Dendritic cell treated with granulocyte-macrophage colony-stimulating factor and Interleukin-4, amounts not matched to agents 40 ng/mL and 50 ng/mL, for 4 days (primary cell): ENCODE data around the gene PHLDA3.

ENCODE experiments used
- H3K27ac Mint-ChIP-seq: one replicate; pipeline ENCODE4 v1.8.0; 2022; ENCODE audit warnings: mild to moderate bottlenecking, mixed read lengths
- H3K27me3 Mint-ChIP-seq: one replicate; pipeline ENCODE4 v1.8.0; 2022; ENCODE audit warnings: mild to moderate bottlenecking, mixed read lengths
- H3K36me3 Mint-ChIP-seq: one replicate; pipeline ENCODE4 v1.8.0; 2022; ENCODE audit warnings: low read depth, mixed read lengths
- H3K4me1 Mint-ChIP-seq: one replicate; pipeline ENCODE4 v1.8.0; 2022; ENCODE audit warnings: low read depth, mixed read lengths
- H3K4me3 Mint-ChIP-seq: one replicate; pipeline ENCODE4 v1.8.0; 2022; ENCODE audit warnings: mild to moderate bottlenecking, moderate library complexity, mixed read lengths
- H3K9me3 Mint-ChIP-seq: one replicate; pipeline ENCODE4 v1.8.0; 2022; ENCODE audit warnings: mixed read lengths
- intact Hi-C: fragments of 100-400 bp; cut with micrococcal nuclease; formaldehyde crosslinking; loops from one replicate; pipeline ENCODE4 v1.15.0; 2022

The PHLDA3 gene

DNA sequence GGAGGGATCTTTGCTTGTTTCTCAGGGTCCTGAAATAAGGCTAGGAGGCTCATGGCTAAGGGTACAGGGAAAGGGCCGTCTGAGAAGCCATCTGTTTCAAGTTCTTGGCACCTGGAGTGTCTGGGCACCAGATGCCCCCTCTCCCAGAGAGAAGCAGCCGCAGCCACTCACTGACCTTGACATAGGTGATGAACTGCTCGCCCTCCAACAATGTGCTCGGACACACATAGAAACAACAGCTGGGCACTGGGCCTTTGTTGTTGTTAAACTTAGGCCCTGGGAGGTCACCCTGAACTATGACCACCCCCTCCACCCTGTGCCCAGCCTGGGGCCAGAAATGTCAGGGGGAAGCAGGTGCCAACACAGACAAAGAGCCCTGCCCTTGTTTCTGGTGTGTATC lies 38.2 kb downstream of the PHLDA3 start:
- intact Hi-C loops: no loop called here
- H3K27ac Mint-ChIP-seq: peak overlapping the region; percentile 7

DNA sequence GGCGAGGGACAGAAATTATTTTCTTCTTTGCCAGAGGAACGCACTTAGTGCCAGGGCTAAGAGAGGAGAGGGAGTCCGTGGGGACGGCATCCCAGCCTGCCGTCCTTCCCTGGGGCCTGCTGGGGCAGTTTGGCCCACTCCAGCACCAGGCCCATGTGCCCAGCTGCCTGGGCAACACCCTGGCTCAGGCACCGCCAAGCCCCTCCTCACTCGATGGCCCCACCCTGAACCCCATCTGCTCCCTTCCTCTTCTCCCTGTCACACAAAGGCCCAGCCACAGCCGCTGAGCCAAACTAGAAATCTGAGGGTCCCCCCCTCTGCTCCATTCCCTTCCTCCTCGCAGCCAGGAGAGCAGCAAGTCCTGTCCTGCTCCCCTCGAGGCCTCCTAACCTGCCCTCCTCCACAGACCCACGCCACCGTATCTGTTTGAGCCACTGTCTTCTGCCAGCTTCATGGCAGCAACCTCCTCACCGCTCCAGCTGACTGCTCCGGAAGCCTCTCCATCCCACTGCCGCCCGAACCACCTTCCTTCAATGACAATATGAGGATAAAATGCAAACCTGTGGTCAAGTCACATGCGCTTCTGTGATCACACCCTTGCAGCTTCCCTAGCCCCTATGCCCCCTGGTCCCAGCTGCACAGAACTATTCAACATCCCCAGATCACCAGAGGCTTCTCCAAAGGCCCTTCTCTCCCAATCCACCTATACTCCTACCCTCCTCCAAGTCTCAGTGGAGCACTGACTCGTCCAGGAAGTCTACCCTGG lies 39.1 kb downstream of the PHLDA3 start:
- intact Hi-C loops: no loop called here
- Mint-ChIP-seq H3K9me3 (no peaks in the 10 kb centered on the region), H3K4me3 (no peak overlapping the region), H3K27me3 (peaks cover 8% of the 10 kb centered on the region), H3K27ac (peak overlapping the region; percentile 3), H3K36me3 (no peaks in the 10 kb centered on the region), H3K4me1 (peaks cover 19% of the 10 kb centered on the region)

More for the DNA sequence above, 38.2 kb downstream of the PHLDA3 start:
- no peak overlapping the region for H3K4me3 Mint-ChIP-seq
- no peaks in the 10 kb centered on the region for H3K9me3 Mint-ChIP-seq
- peaks cover 8% of the 10 kb centered on the region for H3K27me3 Mint-ChIP-seq
- peaks cover 23% of the 10 kb centered on the region for H3K4me1 Mint-ChIP-seq
- H3K36me3 Mint-ChIP-seq: no peaks in the 10 kb centered on the region

DNA sequence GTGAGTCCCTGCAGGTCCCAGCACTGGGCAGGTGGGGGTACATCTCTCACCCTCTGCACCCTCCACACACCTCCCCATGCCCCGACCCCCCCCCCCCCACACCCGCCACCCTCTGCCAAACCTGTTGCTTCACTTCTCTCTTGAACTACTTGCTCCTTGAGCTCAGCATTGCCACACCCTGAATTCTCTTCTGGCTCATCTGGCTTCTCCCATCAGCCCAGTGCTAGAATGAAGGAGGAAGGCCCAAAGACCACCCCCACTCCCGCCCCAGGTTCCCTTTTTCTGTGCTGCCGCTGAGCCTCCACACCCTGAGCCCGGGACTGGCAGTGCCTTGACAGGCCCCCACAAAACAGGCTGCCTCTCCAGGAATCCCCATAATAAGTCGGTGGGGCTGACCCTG lies 41.0 kb downstream of the PHLDA3 start:
- Mint-ChIP-seq H3K4me1 (peaks cover 19% of the 10 kb centered on the region), H3K36me3 (no peaks in the 10 kb centered on the region), H3K27me3 (peaks cover 8% of the 10 kb centered on the region), H3K4me3 (no peak overlapping the region), H3K9me3 (no peaks in the 10 kb centered on the region), H3K27ac (peak overlapping the region; percentile 16)
- intact Hi-C loops: no loop called here

DNA sequence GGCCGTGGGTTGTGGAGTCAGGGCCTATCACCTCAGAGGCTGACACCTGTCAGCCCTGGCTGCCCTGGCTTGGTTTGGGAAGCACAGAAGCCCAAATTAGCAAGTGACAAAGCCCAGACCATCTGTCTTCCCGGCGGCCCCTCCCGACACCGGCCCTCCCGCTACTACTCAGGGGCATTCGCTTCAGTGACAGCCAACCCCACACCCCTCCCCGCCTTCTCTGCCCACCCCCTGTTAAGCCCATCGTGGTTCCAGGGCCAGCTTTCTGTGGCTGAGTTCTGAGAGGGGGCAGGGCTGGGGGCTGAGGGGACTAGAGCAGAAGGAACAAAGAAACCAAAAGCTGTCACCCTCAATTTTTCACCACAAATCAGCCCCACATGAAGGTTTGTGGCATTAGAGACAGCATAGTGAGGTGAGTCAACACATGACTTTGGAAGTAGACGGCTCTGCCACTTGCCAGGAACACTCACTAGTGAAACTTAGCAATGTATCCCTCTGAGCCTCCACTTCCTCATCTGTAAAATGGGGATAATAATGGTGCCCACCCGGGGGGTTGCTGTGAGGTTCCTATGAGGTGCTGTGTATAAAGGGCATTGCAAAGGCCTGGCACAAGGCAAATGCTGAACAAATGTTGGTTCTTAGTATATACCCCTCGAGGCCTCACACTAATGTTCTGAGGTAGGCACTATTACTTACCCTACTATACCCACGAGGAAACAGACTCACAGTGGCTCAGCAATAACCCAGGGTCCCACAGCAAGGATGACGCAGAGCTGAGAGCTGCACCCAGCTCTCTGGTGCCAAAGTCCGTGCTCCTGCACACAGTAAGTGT lies 42.3 kb downstream of the PHLDA3 start:
- H3K9me3 Mint-ChIP-seq: no peaks in the 10 kb centered on the region

DNA sequence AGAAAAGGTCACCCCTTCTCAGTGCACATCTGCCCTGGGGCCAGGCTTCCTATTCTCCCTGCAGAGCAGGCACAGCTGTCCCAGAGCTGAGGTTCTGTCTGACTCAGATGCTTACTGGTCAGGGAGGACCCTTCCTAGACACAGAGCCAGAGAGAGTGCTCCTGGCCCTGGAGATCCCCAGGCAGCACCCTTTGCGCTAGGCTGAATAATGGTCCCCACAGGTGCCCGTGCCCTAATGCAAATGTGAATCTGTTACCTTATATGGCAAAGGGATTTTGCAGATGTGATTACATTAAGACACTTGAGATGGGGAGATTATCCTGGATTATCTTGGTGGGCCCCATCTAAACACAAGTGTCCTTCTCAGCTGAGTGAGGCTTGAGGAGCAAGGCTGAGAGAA lies 44.8 kb downstream of the PHLDA3 start:
- Mint-ChIP-seq H3K36me3 (no peaks in the 10 kb centered on the region), H3K4me1 (peaks cover 12% of the 10 kb centered on the region), H3K4me3 (no peak overlapping the region), H3K27me3 (peaks cover 6% of the 10 kb centered on the region), H3K27ac (no peak overlapping the region), H3K9me3 (no peaks in the 10 kb centered on the region)
- intact Hi-C loops: no loop called here

More for the DNA sequence above, 42.3 kb downstream of the PHLDA3 start:
- Mint-ChIP-seq H3K27ac (no peak overlapping the region), H3K27me3 (peaks cover 5% of the 10 kb centered on the region), H3K4me3 (no peak overlapping the region), H3K36me3 (no peaks in the 10 kb centered on the region), H3K4me1 (peaks cover 19% of the 10 kb centered on the region)
- intact Hi-C loops: no loop called here

DNA sequence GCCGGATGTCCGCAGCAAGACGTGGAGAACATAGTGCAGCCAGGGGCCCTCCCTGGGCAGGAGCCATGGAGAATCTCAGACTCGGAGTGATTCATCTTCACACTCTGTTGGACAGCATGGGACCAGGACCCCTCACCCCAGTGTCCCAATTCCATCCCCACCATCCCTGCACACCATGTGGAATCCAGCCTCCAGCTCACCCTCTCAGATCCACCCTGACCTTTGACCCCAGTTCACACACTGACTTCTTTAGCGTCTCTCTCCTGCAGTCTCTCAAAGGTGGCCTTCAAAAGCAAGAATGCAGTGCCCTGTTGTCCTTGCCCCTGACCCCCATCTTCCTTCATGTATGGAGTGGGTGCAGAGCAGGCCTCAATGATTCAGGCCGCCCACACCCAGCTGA lies 45.3 kb downstream of the PHLDA3 start:
- Mint-ChIP-seq H3K27ac (no peak overlapping the region), H3K9me3 (no peaks in the 10 kb centered on the region), H3K27me3 (peaks cover 8% of the 10 kb centered on the region), H3K4me3 (no peak overlapping the region), H3K4me1 (peaks cover 12% of the 10 kb centered on the region), H3K36me3 (no peaks in the 10 kb centered on the region)
- intact Hi-C loops: no loop called here

DNA sequence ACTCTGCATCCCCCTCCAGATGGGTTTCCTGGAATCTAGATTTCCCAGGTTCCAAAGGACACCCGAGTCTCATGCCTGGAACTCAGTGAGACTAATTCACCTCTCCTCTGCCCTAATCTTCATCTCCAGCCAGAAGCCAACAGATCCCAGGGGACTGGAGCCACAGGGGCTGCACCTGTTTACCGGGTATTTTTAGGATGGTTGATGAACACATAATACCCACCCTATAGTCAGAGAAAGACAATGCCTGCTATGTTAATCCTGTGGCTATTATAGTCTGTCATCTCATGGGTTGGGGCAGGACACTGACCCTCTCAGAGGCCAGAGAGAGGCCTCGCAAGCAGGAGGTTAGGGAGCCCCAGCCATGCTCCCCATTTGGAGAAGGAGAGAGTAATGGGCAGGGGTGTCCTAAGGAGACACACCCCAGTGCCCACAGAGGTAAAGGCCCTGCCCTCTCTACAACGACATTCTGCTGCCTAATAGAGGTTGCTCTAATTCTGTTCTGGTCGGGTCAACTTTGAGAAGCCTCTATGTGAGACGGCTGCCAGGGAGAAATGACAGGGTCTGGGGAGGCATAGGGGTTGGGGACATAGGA lies 46.5 kb downstream of the PHLDA3 start:
- H3K4me1 Mint-ChIP-seq: peaks cover 2% of the 10 kb centered on the region
- no peak overlapping the region for H3K27ac Mint-ChIP-seq
- no peaks in the 10 kb centered on the region for H3K9me3 Mint-ChIP-seq
- no peaks in the 10 kb centered on the region for H3K36me3 Mint-ChIP-seq
- intact Hi-C loops: no loop called here
- H3K27me3 Mint-ChIP-seq: peaks cover 8% of the 10 kb centered on the region
- no peak overlapping the region for H3K4me3 Mint-ChIP-seq

DNA sequence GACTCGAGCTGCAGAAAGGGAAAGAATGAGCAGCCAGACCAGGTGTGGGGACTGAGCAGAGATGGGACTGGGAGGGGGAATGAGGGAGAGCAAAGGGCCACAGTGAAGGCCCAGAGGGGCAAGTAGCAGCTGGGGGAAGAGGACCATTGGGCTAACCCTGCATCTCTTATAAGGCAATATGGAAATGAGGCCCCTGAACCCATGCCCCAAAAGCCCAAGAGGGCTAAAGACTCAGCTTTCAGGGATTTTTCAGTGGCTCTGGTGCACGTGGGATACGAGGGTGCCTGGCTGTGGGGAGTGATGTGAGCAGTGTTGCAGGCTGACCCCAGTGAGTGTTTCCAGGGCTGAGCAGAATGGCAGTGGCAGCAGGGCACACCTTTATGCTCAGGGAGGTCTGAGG lies 47.0 kb downstream of the PHLDA3 start:
- peaks cover 8% of the 10 kb centered on the region for H3K27me3 Mint-ChIP-seq
- intact Hi-C loops: no loop called here
- no peak overlapping the region for H3K27ac Mint-ChIP-seq
- no peaks in the 10 kb centered on the region for H3K4me1 Mint-ChIP-seq
- no peaks in the 10 kb centered on the region for H3K36me3 Mint-ChIP-seq
- no peak overlapping the region for H3K4me3 Mint-ChIP-seq
- H3K9me3 Mint-ChIP-seq: no peaks in the 10 kb centered on the region

DNA sequence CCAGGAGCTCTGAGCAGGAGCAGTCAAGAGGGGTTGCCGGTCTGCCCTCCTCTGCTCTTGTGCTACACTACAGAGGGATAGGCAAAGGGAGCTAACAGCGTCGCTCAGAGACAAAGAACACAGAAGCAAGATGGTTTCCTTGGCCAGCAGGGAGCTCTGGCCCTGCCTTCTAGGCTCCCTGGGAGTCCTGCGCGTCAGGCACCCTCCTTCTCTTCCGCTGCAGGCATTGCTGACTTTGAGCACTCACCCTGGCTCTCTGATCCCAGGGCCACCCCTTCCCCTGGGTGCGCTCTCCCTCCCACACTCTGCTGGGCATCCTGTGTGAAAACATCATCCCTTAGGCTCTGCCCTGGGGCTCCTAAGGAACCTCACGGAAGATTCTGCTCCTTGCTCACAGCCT lies 47.9 kb downstream of the PHLDA3 start:
- Mint-ChIP-seq H3K27me3 (peaks cover 6% of the 10 kb centered on the region), H3K9me3 (no peaks in the 10 kb centered on the region), H3K36me3 (no peaks in the 10 kb centered on the region), H3K4me3 (no peak overlapping the region), H3K4me1 (no peaks in the 10 kb centered on the region), H3K27ac (no peak overlapping the region)
- intact Hi-C loops: no loop called here

DNA sequence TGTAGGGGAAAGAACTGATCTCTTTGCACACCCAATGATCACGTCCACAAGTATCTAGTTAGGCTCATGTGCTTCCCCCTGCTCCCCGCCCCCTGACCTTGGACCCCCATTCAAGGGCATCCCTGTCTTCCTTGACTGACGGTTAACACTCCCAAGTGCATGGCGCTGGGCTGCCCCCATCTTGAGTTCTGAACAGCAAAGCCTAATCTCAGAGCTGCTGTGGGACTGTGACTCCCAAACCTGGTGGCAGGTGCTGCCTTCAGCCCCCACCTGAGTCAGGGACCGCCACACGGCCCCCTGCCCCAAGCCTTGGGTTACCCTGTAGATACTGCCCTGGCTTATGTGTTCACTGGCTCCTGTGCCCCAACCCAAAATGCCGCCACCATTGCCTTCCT lies 48.4 kb downstream of the PHLDA3 start:
- Mint-ChIP-seq H3K4me1 (no peaks in the 10 kb centered on the region), H3K4me3 (no peak overlapping the region), H3K9me3 (no peaks in the 10 kb centered on the region), H3K27me3 (peaks cover 5% of the 10 kb centered on the region), H3K27ac (no peak overlapping the region), H3K36me3 (no peaks in the 10 kb centered on the region)
- intact Hi-C loops: no loop called here

DNA sequence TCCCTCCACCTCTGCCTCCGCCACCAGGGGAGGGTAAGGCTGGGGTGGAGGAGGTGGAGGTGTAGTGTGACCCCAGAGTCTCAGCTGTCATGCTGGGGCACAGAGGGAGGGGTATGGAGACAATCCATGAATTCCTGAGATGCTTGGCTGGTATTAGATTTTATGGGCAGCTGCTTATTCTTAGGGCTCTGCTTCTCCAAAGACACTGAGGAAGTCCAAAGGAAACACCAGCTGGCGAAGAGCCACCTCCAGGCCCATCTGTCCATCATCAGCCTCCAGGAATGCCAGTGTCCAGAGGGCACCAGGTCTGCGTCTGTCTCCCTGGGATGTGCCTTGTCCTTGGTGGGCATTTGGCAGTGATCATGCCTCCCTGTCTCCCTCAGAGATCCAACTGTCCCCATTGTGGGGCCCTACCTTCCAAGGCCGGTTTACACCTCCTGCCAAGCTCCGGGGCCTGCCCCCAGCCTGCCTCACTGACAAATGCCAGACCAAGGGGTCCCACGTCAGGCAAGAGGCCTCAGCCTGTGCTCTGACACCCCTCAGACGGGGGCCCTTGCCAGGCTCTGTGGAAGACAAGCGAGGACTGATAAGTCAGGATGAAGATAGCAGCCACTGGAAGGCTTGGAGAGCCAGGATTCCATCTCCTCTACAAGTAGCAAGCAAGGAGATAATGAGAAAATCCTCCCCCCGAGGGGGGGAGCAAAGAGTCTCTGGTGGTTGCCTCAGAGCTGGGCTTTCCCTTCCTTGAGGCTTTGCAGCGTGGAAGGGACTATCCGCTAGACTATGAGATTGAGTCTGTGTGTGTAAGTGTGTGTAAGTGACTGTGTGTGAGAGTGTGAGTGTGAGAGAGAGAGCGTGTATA lies 49.0 kb downstream of the PHLDA3 start:
- H3K4me3 Mint-ChIP-seq: no peak overlapping the region
- H3K9me3 Mint-ChIP-seq: no peaks in the 10 kb centered on the region
- no peak overlapping the region for H3K27ac Mint-ChIP-seq
- no peaks in the 10 kb centered on the region for H3K4me1 Mint-ChIP-seq
- H3K27me3 Mint-ChIP-seq: peaks cover 5% of the 10 kb centered on the region
- H3K36me3 Mint-ChIP-seq: no peaks in the 10 kb centered on the region
- intact Hi-C loops: no loop called here

DNA sequence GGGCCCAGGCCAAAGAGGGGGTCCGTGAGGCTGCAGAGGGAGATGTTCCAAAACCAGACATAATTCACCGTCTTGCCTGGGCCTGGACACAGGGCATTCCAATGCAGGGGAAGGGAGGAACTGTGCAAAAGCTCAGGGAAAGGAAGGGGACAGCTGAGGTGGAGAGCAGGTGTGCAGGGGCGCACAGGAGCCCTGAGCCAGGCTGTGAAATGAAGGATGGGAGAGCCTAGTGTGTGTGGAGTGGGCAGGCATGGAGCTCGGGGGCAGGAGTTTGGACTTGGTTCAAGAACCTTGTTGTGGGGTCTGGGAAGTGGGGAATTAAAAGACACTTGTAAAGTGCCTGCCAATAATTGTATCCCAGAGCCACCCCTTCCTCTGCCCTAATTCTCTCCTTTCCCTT lies 49.7 kb downstream of the PHLDA3 start:
- Mint-ChIP-seq H3K4me1 (no peaks in the 10 kb centered on the region), H3K4me3 (no peak overlapping the region), H3K36me3 (no peaks in the 10 kb centered on the region)

DNA sequence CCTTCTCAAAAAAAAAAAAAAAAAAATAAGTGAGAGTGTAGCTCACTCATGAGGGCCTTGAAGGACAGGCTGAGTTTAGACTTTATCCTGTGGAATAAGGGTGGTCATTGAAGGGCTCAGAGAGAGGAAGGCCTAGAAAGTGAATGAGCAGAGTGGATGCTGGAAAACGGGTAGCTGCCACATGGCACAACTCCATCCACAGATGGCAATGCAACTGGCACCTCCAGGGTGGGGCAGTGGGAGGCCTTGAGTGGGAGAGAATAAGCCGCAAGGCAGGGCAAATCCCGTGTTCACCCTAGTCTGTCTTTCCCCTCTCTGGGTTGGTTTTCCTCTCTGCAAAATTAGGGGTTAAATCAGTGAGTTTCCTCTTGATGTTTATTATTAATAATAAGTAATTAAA lies 50.5 kb downstream of the PHLDA3 start:
- Mint-ChIP-seq H3K4me1 (no peaks in the 10 kb centered on the region), H3K36me3 (no peaks in the 10 kb centered on the region), H3K27ac (no peak overlapping the region), H3K9me3 (no peaks in the 10 kb centered on the region), H3K27me3 (peaks cover 5% of the 10 kb centered on the region), H3K4me3 (no peak overlapping the region)
- intact Hi-C loops: no loop called here

More for the DNA sequence above, 49.7 kb downstream of the PHLDA3 start:
- intact Hi-C loops: no loop called here
- Mint-ChIP-seq H3K9me3 (no peaks in the 10 kb centered on the region), H3K27ac (no peak overlapping the region), H3K27me3 (peaks cover 5% of the 10 kb centered on the region)
